Measurements from ENCODE around the gene BIRC3. TPM values are rescaled to one million over a fixed set of nuclear protein-coding genes. Genes with fewer than 3 reads are reported as not detected.
A peak's percentile ranks its signal among the peaks of the same experiment; 100 is the strongest.

BIRC3 gene
- total and polyA plus RNA-seq, 2 donors (not counting 1 experiment from before 2014, with no cell fraction given) = 107 to 428 TPM

DNA sequence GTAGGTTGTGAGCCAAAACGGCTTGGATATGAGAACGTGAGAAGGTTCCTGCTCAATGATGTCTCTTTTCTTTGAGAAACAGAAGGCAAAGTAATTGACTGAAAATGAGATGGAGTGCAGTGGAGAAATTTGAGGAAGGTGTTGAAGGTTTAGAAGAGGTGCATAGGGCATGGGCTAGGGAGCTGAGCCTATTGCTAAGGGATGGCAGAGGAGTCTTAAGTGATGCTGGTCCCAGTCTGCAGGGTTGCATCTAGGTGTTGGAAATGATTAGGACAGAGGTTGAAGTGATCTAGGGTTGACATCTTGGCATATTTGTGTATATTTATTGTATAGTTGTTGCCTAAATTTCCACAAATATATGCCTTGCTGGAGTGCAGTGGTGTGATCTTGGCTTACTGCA is 2.3 kb downstream of the BIRC3 start:
- H3K4me3 ChIP-seq (ENCODE audit: control extremely low read depth in 1 of 5, extremely low read depth in 1 of 5, insufficient read depth in 1 of 5, low read depth in 2 of 5, low read length in 4 of 5) = peak overlapping the region; percentile 76 to 100 (median 92)
- WGBS (ENCODE audit: insufficient coverage) = 37% methylated on average over 2 of the region's 2 CpGs
- H3K4me1 Mint-ChIP-seq = peaks cover 58% of the 10 kb centered on the region
- H3K27ac ChIP-seq (ENCODE audit: low read length in 2 of 2) = peak overlapping the region; percentile 55 to 98
- no peak for ATAC-seq (ENCODE audit: low read depth)
- peaks cover 40 to 55% of the 10 kb centered on the region in 2 donors for H3K4me1 ChIP-seq (ENCODE audit: control insufficient read depth in 2 of 2, insufficient read depth in 2 of 2, low read length in 2 of 2)
- H3K27me3 Mint-ChIP-seq = no peaks in the 10 kb centered on the region
- TF ChIP-seq EZH2 (IDR thresholded peaks at IDR 0.05; ENCODE audit: borderline replicate concordance, insufficient read depth, low read depth, low read length, poor library complexity, severe bottlenecking) = no peak
- TF ChIP-seq, protein P1, sequence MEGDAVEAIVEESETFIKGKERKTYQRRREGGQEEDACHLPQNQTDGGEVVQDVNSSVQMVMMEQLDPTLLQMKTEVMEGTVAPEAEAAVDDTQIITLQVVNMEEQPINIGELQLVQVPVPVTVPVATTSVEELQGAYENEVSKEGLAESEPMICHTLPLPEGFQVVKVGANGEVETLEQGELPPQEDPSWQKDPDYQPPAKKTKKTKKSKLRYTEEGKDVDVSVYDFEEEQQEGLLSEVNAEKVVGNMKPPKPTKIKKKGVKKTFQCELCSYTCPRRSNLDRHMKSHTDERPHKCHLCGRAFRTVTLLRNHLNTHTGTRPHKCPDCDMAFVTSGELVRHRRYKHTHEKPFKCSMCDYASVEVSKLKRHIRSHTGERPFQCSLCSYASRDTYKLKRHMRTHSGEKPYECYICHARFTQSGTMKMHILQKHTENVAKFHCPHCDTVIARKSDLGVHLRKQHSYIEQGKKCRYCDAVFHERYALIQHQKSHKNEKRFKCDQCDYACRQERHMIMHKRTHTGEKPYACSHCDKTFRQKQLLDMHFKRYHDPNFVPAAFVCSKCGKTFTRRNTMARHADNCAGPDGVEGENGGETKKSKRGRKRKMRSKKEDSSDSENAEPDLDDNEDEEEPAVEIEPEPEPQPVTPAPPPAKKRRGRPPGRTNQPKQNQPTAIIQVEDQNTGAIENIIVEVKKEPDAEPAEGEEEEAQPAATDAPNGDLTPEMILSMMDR (IDR thresholded peaks at IDR 0.05) = no peak
- peaks cover 72% of the 10 kb centered on the region for H3K79me2 ChIP-seq (ENCODE audit: control insufficient read depth, insufficient read depth, low read length)
- peaks cover 0 to 1% (median 0%) of the 10 kb centered on the region in 3 donors for H3K9me3 ChIP-seq (ENCODE audit: control extremely low read depth in 1 of 3, control insufficient read depth in 2 of 3, insufficient read depth in 1 of 3, low read length in 2 of 3)
- no peak overlapping the region for H2AFZ ChIP-seq (ENCODE audit: insufficient read depth, low read depth, low read length, poor library complexity, severe bottlenecking)
- H4K20me1 ChIP-seq (ENCODE audit: control insufficient read depth, insufficient read depth, low read length, poor library complexity, severe bottlenecking) = peaks cover 56% of the 10 kb centered on the region
- DNase-seq = no peak
- H3K9me3 Mint-ChIP-seq (ENCODE audit: insufficient read depth) = no peaks in the 10 kb centered on the region
- ChIA-PET POLR2A (interaction anchor here (0.6 to 7.6 kb wide), 4 partner anchors 22 to 109 kb away, joined by 5 to 105 read pairs (median 8); no protein-coding TSS in a partner anchor), CTCF (interaction anchor here (0.8 to 17.9 kb wide), 9 partner anchors 11 to 347 kb away, joined by 3 to 588 read pairs (median 7); no protein-coding TSS in a partner anchor)
- H3K27me3 ChIP-seq (replicated peaks in 1 of 4; ENCODE audit: control extremely low read depth in 1 of 4, control insufficient read depth in 3 of 4, insufficient read depth in 4 of 4, low read length in 3 of 4) = no peaks in the 10 kb centered on the region
- H3K4me2 ChIP-seq (replicated peaks; ENCODE audit: low read depth, low read length, poor library complexity, severe bottlenecking) = peak overlapping the region; percentile 77
- peak overlapping the region; percentile 94 for H3K9ac ChIP-seq (ENCODE audit: low read length)
- intact Hi-C loops (cut with micrococcal nuclease) = no loop called here
- H3K4me3 Mint-ChIP-seq = peak overlapping the region; percentile 100
- peak overlapping the region; percentile 87 for H3K27ac Mint-ChIP-seq
- H3K36me3 ChIP-seq (replicated peaks in 1 of 2; ENCODE audit: control extremely low read depth in 1 of 2, control insufficient read depth in 1 of 2, extremely low read depth in 1 of 2, insufficient read depth in 2 of 2, low read length in 1 of 2) = peaks cover 12 to 51% of the 10 kb centered on the region in 2 experiments

GRCh38 chr11:102320188-102320587 is 2.9 kb downstream of the BIRC3 start:
- peaks cover 59% of the 10 kb centered on the region for H3K4me1 Mint-ChIP-seq
- intact Hi-C loops (cut with micrococcal nuclease) = loop anchor here (2.0 kb wide), 1 partner anchor 21 kb away; no protein-coding TSS in a partner anchor

More at GRCh38 chr11:102320188-102320587, 2.9 kb downstream of the BIRC3 start:
- H3K27ac ChIP-seq (ENCODE audit: low read length in 2 of 2) = peak overlapping the region; percentile 13 to 98
- ChIA-PET POLR2A (interaction anchor here (7.6 kb wide), 1 partner anchor 25 kb away, joined by 105 read pairs; no protein-coding TSS in a partner anchor), CTCF (interaction anchor here (0.7 to 17.9 kb wide), 11 partner anchors 12 to 346 kb away, joined by 3 to 588 read pairs (median 7); no protein-coding TSS in a partner anchor)
- H3K27me3 Mint-ChIP-seq = no peaks in the 10 kb centered on the region
- H3K4me3 ChIP-seq (ENCODE audit: control extremely low read depth in 1 of 5, extremely low read depth in 1 of 5, insufficient read depth in 1 of 5, low read depth in 2 of 5, low read length in 4 of 5) = peak overlapping the region; percentile 76 to 100 (median 92)
- peak overlapping the region; percentile 100 for H3K4me3 Mint-ChIP-seq
- ATAC-seq (ENCODE audit: low read depth) (no peak), DNase-seq (no peak)
- H3K4me1 ChIP-seq (ENCODE audit: control insufficient read depth in 2 of 2, insufficient read depth in 2 of 2, low read length in 2 of 2) = peaks cover 43 to 55% of the 10 kb centered on the region in 2 donors
- H3K9me3 ChIP-seq (ENCODE audit: control extremely low read depth in 1 of 3, control insufficient read depth in 2 of 3, insufficient read depth in 1 of 3, low read length in 2 of 3) = peaks cover 0 to 1% (median 0%) of the 10 kb centered on the region in 3 donors
- H3K79me2 ChIP-seq (ENCODE audit: control insufficient read depth, insufficient read depth, low read length) = peaks cover 78% of the 10 kb centered on the region
- peak overlapping the region; percentile 77 for H3K4me2 ChIP-seq (replicated peaks; ENCODE audit: low read depth, low read length, poor library complexity, severe bottlenecking)
- H4K20me1 ChIP-seq (ENCODE audit: control insufficient read depth, insufficient read depth, low read length, poor library complexity, severe bottlenecking) = peaks cover 62% of the 10 kb centered on the region
- no peaks in the 10 kb centered on the region for H3K27me3 ChIP-seq (replicated peaks in 1 of 4; ENCODE audit: control extremely low read depth in 1 of 4, control insufficient read depth in 3 of 4, insufficient read depth in 4 of 4, low read length in 3 of 4)
- H3K27ac Mint-ChIP-seq = peak overlapping the region; percentile 87
- no peaks in the 10 kb centered on the region for H3K9me3 Mint-ChIP-seq (ENCODE audit: insufficient read depth)
- peak overlapping the region; percentile 94 for H3K9ac ChIP-seq (ENCODE audit: low read length)
- H3K36me3 ChIP-seq (replicated peaks in 1 of 2; ENCODE audit: control extremely low read depth in 1 of 2, control insufficient read depth in 1 of 2, extremely low read depth in 1 of 2, insufficient read depth in 2 of 2, low read length in 1 of 2) = peaks cover 15 to 57% of the 10 kb centered on the region in 2 experiments
- no peak overlapping the region for H2AFZ ChIP-seq (ENCODE audit: insufficient read depth, low read depth, low read length, poor library complexity, severe bottlenecking)
- no peak for TF ChIP-seq EZH2 (IDR thresholded peaks at IDR 0.05; ENCODE audit: borderline replicate concordance, insufficient read depth, low read depth, low read length, poor library complexity, severe bottlenecking)
- TF ChIP-seq, protein P1 (IDR thresholded peaks at IDR 0.05) = no peak

Data from B cell (primary cell).